ENCODE results near the gene THEMIS. TPM values are rescaled to one million over a fixed set of nuclear protein-coding genes. Genes with fewer than 3 reads are reported as not detected.

THEMIS gene
- total RNA-seq, 1 experiment from 2014 or later = 0.05 TPM

DNA sequence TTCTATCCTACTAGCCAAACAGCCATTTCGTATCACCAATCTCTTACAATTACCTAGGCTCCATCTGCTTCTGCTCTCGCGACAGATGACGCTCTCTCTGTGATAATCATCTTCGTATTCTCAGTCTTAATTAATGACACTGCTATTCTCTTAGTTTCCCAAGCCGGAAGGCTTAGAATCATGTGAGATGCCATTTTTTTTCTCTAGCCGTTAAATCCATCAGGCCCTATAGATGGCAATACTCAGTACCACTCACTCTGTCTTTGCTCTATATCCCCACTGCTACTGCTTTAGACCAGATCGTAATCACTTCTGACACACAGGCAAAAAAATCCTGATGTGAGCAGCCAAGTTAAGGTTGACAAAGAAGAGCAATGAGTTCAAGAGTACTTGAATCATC, 2.1 kb upstream of the THEMIS start:
- no TSS peak for BruUV-seq (replicated peaks)
- in situ Hi-C loops (cut with HindIII; ENCODE audit: low pct_unique_long_range_greater_than_20kb, low sequenced_read_pairs) (no loop called here), intact Hi-C loops (cut with micrococcal nuclease; ENCODE audit: unreplicated experiment) (no loop called here)
- ATAC-seq (no peak), DNase-seq (ENCODE audit: low read depth, low spot score) (no peak)
- H3K4me3 ChIP-seq (ENCODE audit: low read depth in 2 of 2, low read length in 2 of 2) = no peak overlapping the region
- TF ChIP-seq TCF7L2 (IDR thresholded peaks at IDR 0.05; ENCODE audit: low read depth, low read length) = no peak
- no peak for TF ChIP-seq SIN3A (IDR thresholded peaks at IDR 0.05; ENCODE audit: borderline replicate concordance, insufficient read depth, low read depth, low read length)
- TF ChIP-seq, protein P1, sequence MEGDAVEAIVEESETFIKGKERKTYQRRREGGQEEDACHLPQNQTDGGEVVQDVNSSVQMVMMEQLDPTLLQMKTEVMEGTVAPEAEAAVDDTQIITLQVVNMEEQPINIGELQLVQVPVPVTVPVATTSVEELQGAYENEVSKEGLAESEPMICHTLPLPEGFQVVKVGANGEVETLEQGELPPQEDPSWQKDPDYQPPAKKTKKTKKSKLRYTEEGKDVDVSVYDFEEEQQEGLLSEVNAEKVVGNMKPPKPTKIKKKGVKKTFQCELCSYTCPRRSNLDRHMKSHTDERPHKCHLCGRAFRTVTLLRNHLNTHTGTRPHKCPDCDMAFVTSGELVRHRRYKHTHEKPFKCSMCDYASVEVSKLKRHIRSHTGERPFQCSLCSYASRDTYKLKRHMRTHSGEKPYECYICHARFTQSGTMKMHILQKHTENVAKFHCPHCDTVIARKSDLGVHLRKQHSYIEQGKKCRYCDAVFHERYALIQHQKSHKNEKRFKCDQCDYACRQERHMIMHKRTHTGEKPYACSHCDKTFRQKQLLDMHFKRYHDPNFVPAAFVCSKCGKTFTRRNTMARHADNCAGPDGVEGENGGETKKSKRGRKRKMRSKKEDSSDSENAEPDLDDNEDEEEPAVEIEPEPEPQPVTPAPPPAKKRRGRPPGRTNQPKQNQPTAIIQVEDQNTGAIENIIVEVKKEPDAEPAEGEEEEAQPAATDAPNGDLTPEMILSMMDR (IDR thresholded peaks at IDR 0.05) = no peak
- TF ChIP-seq, protein P2, sequence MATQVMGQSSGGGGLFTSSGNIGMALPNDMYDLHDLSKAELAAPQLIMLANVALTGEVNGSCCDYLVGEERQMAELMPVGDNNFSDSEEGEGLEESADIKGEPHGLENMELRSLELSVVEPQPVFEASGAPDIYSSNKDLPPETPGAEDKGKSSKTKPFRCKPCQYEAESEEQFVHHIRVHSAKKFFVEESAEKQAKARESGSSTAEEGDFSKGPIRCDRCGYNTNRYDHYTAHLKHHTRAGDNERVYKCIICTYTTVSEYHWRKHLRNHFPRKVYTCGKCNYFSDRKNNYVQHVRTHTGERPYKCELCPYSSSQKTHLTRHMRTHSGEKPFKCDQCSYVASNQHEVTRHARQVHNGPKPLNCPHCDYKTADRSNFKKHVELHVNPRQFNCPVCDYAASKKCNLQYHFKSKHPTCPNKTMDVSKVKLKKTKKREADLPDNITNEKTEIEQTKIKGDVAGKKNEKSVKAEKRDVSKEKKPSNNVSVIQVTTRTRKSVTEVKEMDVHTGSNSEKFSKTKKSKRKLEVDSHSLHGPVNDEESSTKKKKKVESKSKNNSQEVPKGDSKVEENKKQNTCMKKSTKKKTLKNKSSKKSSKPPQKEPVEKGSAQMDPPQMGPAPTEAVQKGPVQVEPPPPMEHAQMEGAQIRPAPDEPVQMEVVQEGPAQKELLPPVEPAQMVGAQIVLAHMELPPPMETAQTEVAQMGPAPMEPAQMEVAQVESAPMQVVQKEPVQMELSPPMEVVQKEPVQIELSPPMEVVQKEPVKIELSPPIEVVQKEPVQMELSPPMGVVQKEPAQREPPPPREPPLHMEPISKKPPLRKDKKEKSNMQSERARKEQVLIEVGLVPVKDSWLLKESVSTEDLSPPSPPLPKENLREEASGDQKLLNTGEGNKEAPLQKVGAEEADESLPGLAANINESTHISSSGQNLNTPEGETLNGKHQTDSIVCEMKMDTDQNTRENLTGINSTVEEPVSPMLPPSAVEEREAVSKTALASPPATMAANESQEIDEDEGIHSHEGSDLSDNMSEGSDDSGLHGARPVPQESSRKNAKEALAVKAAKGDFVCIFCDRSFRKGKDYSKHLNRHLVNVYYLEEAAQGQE (IDR thresholded peaks at IDR 0.05; ENCODE audit: insufficient read depth in 1 of 2, low read depth in 2 of 2, low read length in 1 of 2) = no peak
- no peak for TF ChIP-seq POLR2AphosphoS5 (IDR thresholded peaks at IDR 0.05; ENCODE audit: low read depth, low read length)
- H3K27ac ChIP-seq (ENCODE audit: low read length) = no peak overlapping the region
- H3K27me3 ChIP-seq (ENCODE audit: control insufficient read depth, insufficient read depth, low read length) = no peaks in the 10 kb centered on the region
- CTCF ChIA-PET = no interaction called here
- no peaks in the 10 kb centered on the region for H3K4me1 ChIP-seq (ENCODE audit: control insufficient read depth, insufficient read depth, low read length)
- H3K9me3 ChIP-seq (ENCODE audit: control insufficient read depth, insufficient read depth, low read depth, low read length) = no peaks in the 10 kb centered on the region
- H3K36me3 ChIP-seq (ENCODE audit: control insufficient read depth, insufficient read depth, low read length) = no peaks in the 10 kb centered on the region
- POLR2A ChIA-PET = no interaction called here

DNA sequence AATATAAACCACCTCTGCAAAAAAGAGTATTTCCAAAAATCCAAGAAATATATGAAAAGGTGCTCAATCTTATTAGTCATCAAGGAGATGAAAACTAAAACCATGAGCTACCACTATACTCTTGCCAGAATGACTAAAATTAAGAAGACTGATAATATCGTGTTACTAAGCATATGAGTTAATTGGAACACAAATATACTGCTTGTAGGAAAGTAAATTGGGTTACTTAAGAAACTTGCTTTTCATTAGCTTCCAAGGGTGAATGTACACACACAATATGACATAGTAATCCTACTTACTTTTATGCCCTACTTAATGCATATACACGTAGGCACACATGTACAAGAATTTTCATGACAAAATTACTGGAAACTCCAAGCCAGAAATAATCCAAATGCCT, 3.4 kb downstream of the THEMIS start:
- H3K27ac ChIP-seq (ENCODE audit: low read length) = no peak overlapping the region
- TF ChIP-seq POLR2AphosphoS5 (IDR thresholded peaks at IDR 0.05; ENCODE audit: low read depth, low read length) = no peak
- no peak for TF ChIP-seq SIN3A (IDR thresholded peaks at IDR 0.05; ENCODE audit: borderline replicate concordance, insufficient read depth, low read depth, low read length)
- no peak for TF ChIP-seq TCF7L2 (IDR thresholded peaks at IDR 0.05; ENCODE audit: low read depth, low read length)
- ChIA-PET CTCF (no interaction called here), POLR2A (no interaction called here)
- no peaks in the 10 kb centered on the region for H3K36me3 ChIP-seq (ENCODE audit: control insufficient read depth, insufficient read depth, low read length)
- DNase-seq (ENCODE audit: low read depth, low spot score) (no peak), ATAC-seq (no peak)
- H3K4me1 ChIP-seq (ENCODE audit: control insufficient read depth, insufficient read depth, low read length) = no peaks in the 10 kb centered on the region
- intact Hi-C loops (cut with micrococcal nuclease; ENCODE audit: unreplicated experiment) = no loop called here
- in situ Hi-C loops (cut with HindIII; ENCODE audit: low pct_unique_long_range_greater_than_20kb, low sequenced_read_pairs) = no loop called here
- no peaks in the 10 kb centered on the region for H3K27me3 ChIP-seq (ENCODE audit: control insufficient read depth, insufficient read depth, low read length)
- no peak overlapping the region for H3K4me3 ChIP-seq (ENCODE audit: low read depth in 2 of 2, low read length in 2 of 2)
- BruUV-seq (replicated peaks) = no TSS peak
- no peaks in the 10 kb centered on the region for H3K9me3 ChIP-seq (ENCODE audit: control insufficient read depth, insufficient read depth, low read depth, low read length)

DNA sequence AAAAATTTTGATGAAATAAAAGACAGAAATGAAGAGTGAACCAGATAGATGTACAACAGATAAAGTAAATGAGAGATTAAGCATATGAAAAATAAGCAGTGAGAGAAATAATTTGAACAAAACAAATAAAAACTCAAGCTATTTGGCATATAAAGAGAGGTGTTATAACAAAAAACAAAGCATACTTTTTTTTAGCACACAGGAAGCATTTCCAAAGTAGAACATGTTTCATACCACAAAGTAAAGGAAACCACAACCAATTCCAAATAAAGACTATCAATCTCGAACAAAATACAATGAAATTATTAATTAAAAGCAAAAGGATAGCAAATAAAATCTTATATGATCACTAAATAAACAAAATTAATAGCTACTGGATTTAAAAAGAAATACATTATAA, 6.8 kb downstream of the THEMIS start:
- DNase-seq (ENCODE audit: low read depth, low spot score) (no peak), ATAC-seq (no peak)
- in situ Hi-C loops (cut with HindIII; ENCODE audit: low pct_unique_long_range_greater_than_20kb, low sequenced_read_pairs) (no loop called here), intact Hi-C loops (cut with micrococcal nuclease; ENCODE audit: unreplicated experiment) (no loop called here)
- Histone ChIP-seq H3K4me3 (ENCODE audit: low read depth in 2 of 2, low read length in 2 of 2) (no peak overlapping the region), H3K27me3 (ENCODE audit: control insufficient read depth, insufficient read depth, low read length) (no peaks in the 10 kb centered on the region), H3K27ac (ENCODE audit: low read length) (no peak overlapping the region), H3K36me3 (ENCODE audit: control insufficient read depth, insufficient read depth, low read length) (no peaks in the 10 kb centered on the region), H3K9me3 (ENCODE audit: control insufficient read depth, insufficient read depth, low read depth, low read length) (no peaks in the 10 kb centered on the region), H3K4me1 (ENCODE audit: control insufficient read depth, insufficient read depth, low read length) (no peaks in the 10 kb centered on the region)
- TF ChIP-seq SIN3A (IDR thresholded peaks at IDR 0.05; ENCODE audit: borderline replicate concordance, insufficient read depth, low read depth, low read length) = no peak
- TF ChIP-seq, protein P2 (IDR thresholded peaks at IDR 0.05; ENCODE audit: insufficient read depth in 1 of 2, low read depth in 2 of 2, low read length in 1 of 2) = no peak
- TF ChIP-seq, protein P1 (IDR thresholded peaks at IDR 0.05) = no peak
- no peak for TF ChIP-seq TCF7L2 (IDR thresholded peaks at IDR 0.05; ENCODE audit: low read depth, low read length)
- BruUV-seq (replicated peaks) = no TSS peak
- POLR2A ChIA-PET = no interaction called here
- CTCF ChIA-PET = no interaction called here

All from Panc1 (cell line).